ENCODE data around the gene UTF1.

UTF1 gene

GRCh38 chr10:133272301-133272963 is 42.4 kb downstream of the UTF1 start:
- in situ Hi-C loops (cut with HindIII; ENCODE audit: low pct_unique_long_range_greater_than_20kb, low sequenced_read_pairs) = no loop called here
- no peak for DNase-seq (ENCODE audit: low read depth in 1 of 2, low spot score in 1 of 2)
- no peak for TF ChIP-seq JUND (IDR thresholded peaks at IDR 0.05; ENCODE audit: low read depth)

DNA sequence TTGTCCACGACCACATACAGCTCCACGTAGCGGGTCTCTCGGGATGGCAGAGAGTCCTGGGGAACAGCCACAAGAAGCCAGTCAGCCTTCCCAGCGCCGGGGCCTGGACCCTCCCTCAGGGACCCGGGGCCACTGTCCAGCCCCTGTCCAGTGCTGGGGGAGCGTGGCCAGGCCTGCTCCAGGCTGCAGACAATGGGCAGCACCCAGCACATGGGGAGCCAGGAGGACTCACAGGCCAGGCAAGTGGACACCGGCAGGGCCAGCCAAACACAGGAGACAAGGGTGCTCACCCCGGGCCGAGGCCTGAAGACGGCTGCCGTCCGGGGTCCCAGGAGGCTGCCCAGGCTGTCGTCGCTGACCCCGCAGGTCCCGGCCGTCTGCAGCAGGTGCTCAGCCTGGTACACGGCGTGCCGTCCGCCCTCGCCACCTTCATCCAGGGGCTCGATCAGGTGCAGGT is 43.0 kb downstream of the UTF1 start:
- in situ Hi-C loops (cut with HindIII; ENCODE audit: low pct_unique_long_range_greater_than_20kb, low sequenced_read_pairs) = no loop called here
- no peak for DNase-seq (ENCODE audit: low read depth in 1 of 2, low spot score in 1 of 2)
- no peak for TF ChIP-seq JUND (IDR thresholded peaks at IDR 0.05; ENCODE audit: low read depth)

DNA sequence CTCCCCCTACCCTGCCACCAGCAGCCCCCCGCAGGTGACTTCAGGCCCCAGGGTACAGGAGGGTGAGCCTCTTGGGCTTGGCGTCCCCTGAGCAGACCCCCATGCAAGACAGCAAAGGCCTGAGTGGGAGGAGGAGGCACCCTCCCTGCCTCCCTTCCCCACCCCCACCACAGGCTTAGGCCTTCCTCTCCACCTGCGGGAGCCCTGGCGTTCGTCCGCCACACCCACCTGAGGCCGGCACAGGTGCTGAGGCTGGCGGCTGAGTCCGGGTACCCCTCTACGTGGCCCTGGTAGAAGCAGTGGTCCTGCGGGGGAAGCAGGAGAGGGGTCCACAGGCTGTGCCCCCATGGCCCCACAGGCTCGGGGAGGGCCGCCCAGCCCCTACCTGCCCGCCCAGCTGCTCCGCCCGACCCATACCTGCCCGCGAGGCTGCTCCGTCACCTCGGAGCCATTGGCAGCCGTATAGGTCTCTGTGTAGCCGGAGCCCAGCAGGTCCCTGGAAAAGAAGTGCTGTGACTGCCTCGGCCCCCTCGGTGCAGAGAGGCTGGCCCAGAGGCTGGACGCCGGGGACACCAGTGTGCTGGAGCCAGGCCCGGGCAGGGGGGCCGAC is 43.6 kb downstream of the UTF1 start:
- in situ Hi-C loops (cut with HindIII; ENCODE audit: low pct_unique_long_range_greater_than_20kb, low sequenced_read_pairs) = no loop called here
- no peak for DNase-seq (ENCODE audit: low read depth in 1 of 2, low spot score in 1 of 2)
- TF ChIP-seq JUND (IDR thresholded peaks at IDR 0.05; ENCODE audit: low read depth) = no peak

GRCh38 chr10:133274751-133275683 is 45.0 kb downstream of the UTF1 start:
- no peak for DNase-seq (ENCODE audit: low read depth in 1 of 2, low spot score in 1 of 2)
- no peak for TF ChIP-seq JUND (IDR thresholded peaks at IDR 0.05; ENCODE audit: low read depth)
- in situ Hi-C loops (cut with HindIII; ENCODE audit: low pct_unique_long_range_greater_than_20kb, low sequenced_read_pairs) = no loop called here

DNA sequence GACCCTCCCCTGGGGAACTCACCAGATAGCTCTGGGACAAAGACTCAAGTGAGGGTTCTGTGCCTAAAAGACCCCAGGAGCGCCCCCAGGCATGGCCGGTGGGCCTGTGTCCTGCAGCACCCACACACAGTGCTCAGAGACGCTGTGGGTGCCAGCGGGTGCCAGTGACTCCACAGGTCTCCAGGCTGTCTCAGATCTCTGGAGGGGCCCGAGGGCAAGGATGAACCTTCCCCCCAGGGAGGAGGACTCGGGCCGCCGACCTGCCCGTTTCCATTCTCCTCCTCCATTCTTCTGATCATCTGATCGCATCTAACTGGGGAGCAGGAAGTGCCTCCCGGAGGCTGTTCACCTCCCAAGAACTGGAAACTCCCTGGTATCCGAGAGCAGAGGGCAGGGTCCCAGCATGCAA is 45.7 kb downstream of the UTF1 start:
- in situ Hi-C loops (cut with HindIII; ENCODE audit: low pct_unique_long_range_greater_than_20kb, low sequenced_read_pairs) = no loop called here
- no peak for TF ChIP-seq JUND (IDR thresholded peaks at IDR 0.05; ENCODE audit: low read depth)
- no peak for DNase-seq (ENCODE audit: low read depth in 1 of 2, low spot score in 1 of 2)

GRCh38 chr10:133276100-133276434 is 46.0 kb downstream of the UTF1 start:
- no peak for DNase-seq (ENCODE audit: low read depth in 1 of 2, low spot score in 1 of 2)
- in situ Hi-C loops (cut with HindIII; ENCODE audit: low pct_unique_long_range_greater_than_20kb, low sequenced_read_pairs) = no loop called here
- no peak for TF ChIP-seq JUND (IDR thresholded peaks at IDR 0.05; ENCODE audit: low read depth)

- peak; percentile 9 to 44 for DNase-seq (ENCODE audit: low read depth in 1 of 2, low spot score in 1 of 2)
- in situ Hi-C loops (cut with HindIII; ENCODE audit: low pct_unique_long_range_greater_than_20kb, low sequenced_read_pairs) = no loop called here
- TF ChIP-seq JUND (IDR thresholded peaks at IDR 0.05; ENCODE audit: low read depth) = no peak
Observed at GRCh38 chr10:133276435-133277201, 46.6 kb downstream of the UTF1 start, which contains the start of gene ADAM8. TSS of gene ADAM8 (minus strand) at chr10:133276868. CDS start at chr10:133276817, 51 bp downstream.

DNA sequence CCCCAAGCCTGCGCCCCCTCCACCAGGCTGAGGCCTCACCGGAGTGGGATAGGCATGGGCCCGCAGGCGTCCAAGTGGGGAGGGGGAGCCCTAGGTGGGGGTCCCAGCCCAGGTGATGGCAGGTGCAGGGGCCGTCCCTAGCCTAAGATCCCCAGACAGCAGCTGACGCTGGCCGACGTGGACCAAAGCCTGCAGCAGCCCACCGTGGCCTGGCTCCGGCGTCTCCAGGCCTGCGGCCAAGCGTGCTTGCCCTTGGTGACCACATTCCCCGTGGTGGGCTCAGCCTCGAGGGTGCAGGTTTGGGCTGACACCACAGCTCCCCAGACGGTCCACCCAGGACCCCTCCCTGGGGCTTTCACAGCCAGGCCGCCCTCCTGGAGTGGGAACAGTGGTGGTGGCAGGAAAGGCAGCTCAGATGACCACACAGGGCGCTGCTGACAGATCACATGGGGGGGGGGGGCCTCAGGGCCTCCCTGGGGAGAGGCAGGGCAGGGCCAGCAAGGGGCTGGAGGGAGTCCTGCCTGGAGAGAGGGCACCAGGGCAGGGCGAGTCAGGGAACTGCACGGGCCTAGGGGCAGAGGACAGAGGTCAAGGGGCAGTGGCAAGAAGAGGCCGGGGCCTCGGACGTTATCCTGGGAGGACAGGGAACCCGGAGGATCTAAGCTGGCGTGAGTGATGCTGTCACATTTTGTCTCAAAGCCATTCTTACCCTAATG is 47.4 kb downstream of the UTF1 start:
- in situ Hi-C loops (cut with HindIII; ENCODE audit: low pct_unique_long_range_greater_than_20kb, low sequenced_read_pairs) = no loop called here
- no peak for DNase-seq (ENCODE audit: low read depth in 1 of 2, low spot score in 1 of 2)
- no peak for TF ChIP-seq JUND (IDR thresholded peaks at IDR 0.05; ENCODE audit: low read depth)

DNA sequence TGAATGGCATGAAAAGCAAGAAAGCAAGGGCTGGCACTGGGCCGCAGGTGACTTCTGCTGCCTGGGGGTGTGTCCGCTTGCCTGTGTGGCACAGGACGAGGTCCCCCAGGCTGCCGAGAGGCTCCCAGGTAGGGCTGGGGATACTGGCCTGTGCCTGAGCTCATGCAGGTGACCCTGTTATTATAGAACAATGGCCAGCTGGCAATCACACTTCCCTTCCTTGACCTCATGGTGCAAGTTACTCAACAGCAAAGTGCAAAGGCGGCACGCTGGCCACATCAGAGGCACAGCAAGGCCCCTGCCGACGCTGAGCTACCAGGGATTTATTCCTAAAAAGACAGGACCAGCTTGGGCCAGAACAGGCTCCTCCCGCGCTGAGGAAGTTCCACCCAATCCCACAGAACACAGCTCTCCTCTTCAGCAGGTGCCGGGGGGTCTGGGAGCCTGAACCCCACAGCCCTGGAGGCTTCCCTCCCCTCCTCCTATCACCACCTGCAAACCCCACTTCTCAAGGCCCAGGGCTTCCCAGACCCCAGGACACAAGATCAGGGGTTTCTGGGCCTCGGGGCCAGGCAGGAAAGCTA is 48.1 kb downstream of the UTF1 start:
- in situ Hi-C loops (cut with HindIII; ENCODE audit: low pct_unique_long_range_greater_than_20kb, low sequenced_read_pairs) = no loop called here
- TF ChIP-seq JUND (IDR thresholded peaks at IDR 0.05; ENCODE audit: low read depth) = no peak

DNA sequence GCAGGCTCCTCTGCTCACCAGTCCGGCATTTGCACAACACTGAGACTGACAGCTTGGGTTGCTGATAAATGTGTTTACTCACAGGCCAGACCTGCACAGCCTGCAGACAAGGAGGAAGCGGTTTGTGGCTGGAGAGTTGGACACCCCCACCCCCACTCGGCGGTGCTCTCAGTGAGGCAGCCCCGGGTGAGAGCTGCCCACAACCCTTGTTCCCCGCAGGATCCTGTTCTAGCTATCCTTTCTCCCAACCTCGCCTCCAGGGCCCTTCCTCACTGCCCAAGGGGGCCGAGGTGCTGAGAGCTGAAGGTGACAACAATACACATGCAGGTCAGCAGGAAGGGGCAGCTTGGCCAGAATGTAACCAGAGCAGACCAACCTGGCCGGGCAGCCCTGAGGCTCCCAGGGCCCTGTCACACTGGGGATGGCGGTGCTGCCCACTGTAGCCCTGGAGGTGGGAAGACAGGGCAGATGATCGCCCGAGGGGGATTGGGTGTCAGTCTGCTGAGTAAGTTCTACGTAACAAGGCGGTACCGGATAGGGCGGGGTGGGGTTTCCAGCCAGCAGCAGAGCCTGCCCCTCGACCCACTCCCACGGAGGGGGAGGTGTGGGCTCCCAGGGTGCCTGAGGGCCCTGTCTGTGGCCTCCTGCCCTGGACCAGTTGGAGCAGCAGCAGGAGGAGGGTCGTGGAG is 48.7 kb downstream of the UTF1 start:
- TF ChIP-seq JUND (IDR thresholded peaks at IDR 0.05; ENCODE audit: low read depth) = no peak
- DNase-seq (ENCODE audit: low read depth in 1 of 2, low spot score in 1 of 2) = peak; percentile 42 to 52
- in situ Hi-C loops (cut with HindIII; ENCODE audit: low pct_unique_long_range_greater_than_20kb, low sequenced_read_pairs) = no loop called here

More for the DNA sequence above, 48.1 kb downstream of the UTF1 start:
- DNase-seq (ENCODE audit: low read depth in 1 of 2, low spot score in 1 of 2) = peak in 1 of 2 experiments; percentile 30

Data from T47D (cell line).